Stromal cell of bone marrow (primary cell): ENCODE measurements around the gene SMAD3.
A peak's percentile ranks its signal among the peaks of the same experiment; 100 is the strongest.
"Not testable (repeated sequence)": the region's sequence is repeated elsewhere in the genome, so short reads cannot be mapped to it uniquely, and the experiment has no call there.

Source experiments
- DNase-seq: peaks from one replicate; pipeline ENCODE4 v3.0.0-alpha.2; 2012; ENCODE audit warnings: low read depth

Gene SMAD3

GRCh38 chr15:67142767-67143100, 77.3 kb downstream of the SMAD3 start:
- no peak for DNase-seq

GRCh38 chr15:67143646-67144045, 78.2 kb downstream of the SMAD3 start:
- DNase-seq: no peak

DNA sequence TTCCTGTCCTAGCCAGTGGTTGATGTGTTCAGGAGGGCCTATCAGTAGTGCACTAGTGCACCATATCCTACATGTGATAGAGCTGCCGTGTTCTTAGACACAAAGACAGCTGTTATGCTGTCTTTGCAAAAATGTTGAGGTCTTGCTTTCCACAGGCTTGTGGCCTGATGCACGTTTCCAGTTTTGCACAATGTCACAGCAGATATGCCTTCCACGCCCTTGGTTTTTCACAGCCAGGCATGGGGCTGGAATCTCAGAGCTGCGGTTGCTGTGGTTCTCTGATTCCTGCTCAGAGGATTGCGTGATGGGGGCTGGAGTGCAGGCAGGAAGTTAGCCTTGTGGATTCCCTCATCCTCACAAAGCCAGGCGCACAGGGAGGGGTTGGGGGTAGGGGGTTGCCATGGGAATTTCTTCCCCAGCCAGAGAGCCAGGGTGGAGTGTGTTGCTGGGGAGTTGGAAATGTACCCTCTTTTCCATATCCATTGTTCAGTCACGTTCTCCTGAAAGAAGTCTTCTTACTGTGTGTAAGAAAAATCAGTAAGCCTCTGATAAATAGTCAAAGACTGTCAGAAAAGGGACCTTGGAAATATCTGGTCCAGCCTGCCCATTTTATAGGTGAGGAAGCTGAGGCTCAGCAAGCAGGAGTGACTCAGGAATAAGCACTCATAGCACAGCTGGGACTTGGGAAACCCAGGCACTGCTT, 79.4 kb downstream of the SMAD3 start:
- peak; percentile 69 for DNase-seq

- no peak for DNase-seq
Measured at GRCh38 chr15:67145312-67145610, 79.9 kb downstream of the SMAD3 start.

GRCh38 chr15:67145710-67146109, 80.3 kb downstream of the SMAD3 start:
- DNase-seq: no peak

- DNase-seq: no peak
Measured at GRCh38 chr15:67146234-67146633, 80.8 kb downstream of the SMAD3 start.

DNA sequence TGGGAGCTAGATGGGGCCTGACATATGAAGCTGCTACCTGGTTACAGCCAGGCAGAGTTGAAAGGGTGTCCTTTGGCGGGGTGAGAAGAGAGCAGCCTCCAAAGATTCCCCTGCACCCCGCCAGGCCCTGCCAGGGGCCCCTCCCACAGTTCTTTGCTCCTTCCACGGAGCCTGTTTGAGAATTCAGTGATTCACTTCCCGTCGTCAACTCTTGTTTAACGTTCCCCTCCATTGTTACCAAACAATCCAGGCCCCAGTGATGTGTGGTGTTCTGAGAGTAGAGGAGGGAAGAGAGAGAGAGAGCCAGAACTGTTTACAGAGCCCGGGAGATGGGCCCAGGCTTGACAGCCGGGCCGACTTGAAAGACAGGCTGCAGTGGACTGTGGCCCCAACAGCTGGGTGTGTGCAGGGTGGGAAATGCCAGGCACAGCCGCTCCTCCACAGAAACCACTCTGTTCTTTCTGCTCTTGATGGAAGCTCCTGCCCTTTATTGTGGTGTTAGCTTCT, 81.5 kb downstream of the SMAD3 start:
- DNase-seq: peak; percentile 68

DNA sequence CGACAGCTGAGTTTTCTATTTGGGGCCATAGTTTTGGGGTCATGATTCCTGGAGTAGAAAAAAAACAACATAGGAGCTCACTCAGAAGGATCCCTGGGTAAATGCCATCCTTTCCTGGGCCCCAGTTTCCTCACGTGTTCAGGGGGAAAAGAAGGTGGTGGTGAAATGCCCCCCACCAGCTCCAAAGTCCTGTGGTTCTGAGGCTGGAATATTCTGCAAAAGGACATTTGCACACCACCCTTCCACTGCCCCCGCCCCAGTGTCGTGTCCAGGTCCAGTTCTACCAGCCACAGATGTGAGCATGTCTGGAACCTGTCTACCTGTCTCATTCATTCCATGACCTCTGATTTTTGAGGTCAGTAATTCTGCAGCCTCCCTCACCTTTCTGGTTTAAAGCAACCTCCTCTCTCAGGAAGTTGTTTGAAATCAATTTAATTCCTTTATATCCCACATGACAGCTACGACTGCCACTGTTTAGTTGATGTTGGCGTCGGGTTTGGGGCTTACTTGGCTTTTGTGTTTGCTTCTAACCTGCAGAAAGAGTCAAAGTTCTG, 82.1 kb downstream of the SMAD3 start:
- DNase-seq: no peak

GRCh38 chr15:67148196-67148701, 82.8 kb downstream of the SMAD3 start:
- DNase-seq: no peak

- DNase-seq: no peak
Measured at GRCh38 chr15:67149068-67149772, 83.8 kb downstream of the SMAD3 start.

GRCh38 chr15:67149773-67150022, 84.3 kb downstream of the SMAD3 start:
- no peak for DNase-seq

- peak; percentile 98 for DNase-seq
Measured at GRCh38 chr15:67150023-67150860, 84.8 kb downstream of the SMAD3 start.

GRCh38 chr15:67152429-67152828, 87.0 kb downstream of the SMAD3 start:
- DNase-seq: no peak

DNA sequence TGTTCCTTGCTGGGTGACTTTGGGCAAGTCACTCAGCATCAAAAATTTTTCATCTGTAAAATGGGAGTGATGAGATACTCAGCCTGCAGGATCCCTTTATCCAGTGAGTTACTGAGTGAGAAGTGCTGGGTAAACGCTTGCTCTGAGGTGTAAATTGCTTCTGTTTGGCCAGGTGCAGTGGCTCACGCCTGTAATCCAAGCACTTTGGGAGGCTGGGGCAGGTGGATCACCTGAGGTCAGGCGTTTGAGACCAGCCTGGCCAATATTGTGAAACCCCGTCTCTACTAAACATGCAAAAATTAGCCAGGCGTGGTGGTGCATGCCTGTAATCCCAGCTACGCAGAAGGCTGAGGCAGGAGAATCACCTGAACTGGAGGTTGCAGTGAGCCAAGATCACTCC, 87.6 kb downstream of the SMAD3 start:
- DNase-seq: not testable (repeated sequence)

GRCh38 chr15:67154249-67154648, 88.8 kb downstream of the SMAD3 start:
- no peak for DNase-seq

DNA sequence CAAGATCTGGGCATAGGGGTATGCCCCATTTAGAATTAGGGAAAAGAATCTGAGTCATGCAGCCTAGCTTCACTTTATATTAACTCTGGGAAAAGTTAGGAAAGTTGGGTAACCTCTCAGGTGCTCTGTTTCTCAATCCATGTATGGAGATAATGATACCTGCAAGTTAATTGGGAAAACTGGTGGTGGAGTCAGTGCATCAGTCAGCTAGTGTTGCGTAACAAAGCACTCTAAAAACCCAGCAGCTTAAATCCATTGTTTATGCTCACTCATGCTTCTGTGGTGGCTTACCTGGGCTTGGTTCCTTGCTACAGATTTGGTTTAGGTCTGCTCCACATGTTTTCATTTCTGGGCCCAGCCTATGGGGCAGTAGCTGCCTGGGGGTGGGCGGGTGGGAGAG, 91.0 kb downstream of the SMAD3 start:
- DNase-seq: no peak

GRCh38 chr15:67156834-67157233, 91.4 kb downstream of the SMAD3 start:
- no peak for DNase-seq

DNA sequence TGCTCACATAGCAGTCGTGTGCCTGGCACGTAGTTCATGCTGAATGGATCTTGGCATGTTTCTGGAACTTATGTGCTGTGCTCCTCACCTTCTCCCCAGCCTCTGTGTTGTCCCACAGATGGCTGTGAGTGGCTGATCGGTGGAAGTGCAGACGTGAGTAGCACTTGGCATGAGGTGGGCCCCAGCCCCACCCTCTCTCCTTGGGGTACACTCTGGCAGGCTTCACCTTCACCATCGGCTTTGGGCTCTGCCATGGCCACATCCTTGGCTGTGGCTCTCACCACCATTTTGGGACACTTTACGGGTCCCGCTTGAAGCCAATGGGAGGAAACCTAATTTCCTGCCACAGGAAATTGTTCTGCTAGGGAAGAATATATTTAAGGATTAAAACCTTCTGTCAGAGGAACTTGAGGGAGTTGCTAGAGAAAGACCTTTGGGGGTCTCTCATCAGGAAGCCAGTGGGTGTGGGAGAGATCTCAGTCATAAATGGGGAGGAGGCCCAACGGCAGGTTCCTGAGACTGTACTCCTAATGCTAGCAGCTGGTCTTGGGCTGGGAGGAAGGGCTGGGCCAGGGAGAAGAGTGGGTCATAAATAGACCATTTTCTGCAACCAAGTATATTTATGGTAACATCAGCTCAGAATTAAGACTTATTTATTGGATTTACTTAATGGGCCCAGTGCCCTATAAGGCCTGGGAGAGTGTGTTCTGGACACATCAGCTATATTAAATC, 92.3 kb downstream of the SMAD3 start:
- DNase-seq: no peak

GRCh38 chr15:67158367-67158766, 93.0 kb downstream of the SMAD3 start:
- DNase-seq: no peak

GRCh38 chr15:67161412-67161811, 96.0 kb downstream of the SMAD3 start:
- no peak for DNase-seq

- no peak for DNase-seq
Measured at GRCh38 chr15:67161881-67162280, 96.5 kb downstream of the SMAD3 start.

- DNase-seq: no peak
Measured at GRCh38 chr15:67163180-67163579, 97.8 kb downstream of the SMAD3 start.
